PC-3 (cell line): ENCODE results near the gene MAPRE3. TPM values are rescaled to one million over a fixed set of nuclear protein-coding genes. Genes with fewer than 3 reads are reported as not detected.

Experiments
- ATAC-seq: fragments of 200-7000 bp; cut with Tn5 transposase; 2 replicates; pipeline ENCODE4 v1.9.1; 2020; ENCODE audit warnings: mild to moderate bottlenecking, moderate library complexity
- BruUV-seq: library from RNA; stranded (reverse); fragments of 400-500 nt; replicated peaks from 2 replicates; lab custom pipeline; 2021; lab: Mats Ljungman, UMichigan
- CTCF ChIA-PET: fragments of 300-600 bp; sonication (Branson Sonifier 250); formaldehyde crosslinking; loops from one replicate; lab custom pipeline; 2022; ENCODE audit warnings: antibody characterized with exemption; lab: Charles Lee
- POLR2A ChIA-PET: fragments of 300-600 bp; sonication (Branson Sonifier 250); formaldehyde crosslinking; loops from one replicate; lab custom pipeline; 2022; ENCODE audit warnings: antibody characterized with exemption; ENCODE audit not compliant: unreplicated experiment; lab: Charles Lee
- DNase-seq: peaks from one replicate; pipeline ENCODE4 v3.0.0-alpha.2; 2015
- H2AFZ ChIP-seq: fragments of 300-600 bp; sonication (generic); 2 replicates; pipeline ENCODE4 v1.6.0; 2016; ENCODE audit warnings: antibody characterized with exemption, low read length
- H3F3A ChIP-seq: fragments of 300-600 bp; sonication (generic); one replicate; pipeline ENCODE4 v1.6.0; 2017; ENCODE audit warnings: antibody characterized with exemption, low read length, control low read depth, mild to moderate bottlenecking; ENCODE audit not compliant: unreplicated experiment
- H3K27ac ChIP-seq: fragments of 300-600 bp; sonication (generic); 2 replicates; pipeline ENCODE4 v1.5.1; 2016; ENCODE audit warnings: mild to moderate bottlenecking, low read length
- H3K27me3 ChIP-seq: fragments of 300-600 bp; sonication (generic); 2 replicates; pipeline ENCODE4 v1.6.1; 2016; ENCODE audit warnings: low read length, mixed read lengths
- H3K36me3 ChIP-seq: fragments of 300-600 bp; sonication (generic); 2 replicates; pipeline ENCODE4 v1.6.1; 2016; ENCODE audit warnings: low read depth, mixed run types, low read length, mixed read lengths
- H3K4me1 ChIP-seq: fragments of 300-600 bp; sonication (generic); 2 replicates; pipeline ENCODE4 v1.5.1; 2016; ENCODE audit warnings: low read length; ENCODE audit not compliant: insufficient read depth
- H3K4me2 ChIP-seq: fragments of 300-600 bp; sonication (generic); 2 replicates; pipeline ENCODE4 v1.6.0; 2016; ENCODE audit warnings: low read length
- H3K4me3 ChIP-seq: fragments of 300-600 bp; sonication (generic); 2 replicates; pipeline ENCODE4 v1.5.1; 2016; ENCODE audit warnings: mild to moderate bottlenecking, low read length, mixed read lengths
- H3K79me2 ChIP-seq: fragments of 300-600 bp; sonication (generic); 2 replicates; pipeline ENCODE4 v1.6.1; 2017; ENCODE audit warnings: low read length, mixed read lengths
- H3K9ac ChIP-seq: fragments of 300-600 bp; sonication (generic); 2 replicates; pipeline ENCODE4 v1.6.0; 2016; ENCODE audit warnings: mild to moderate bottlenecking, low read length
- H3K9me2 ChIP-seq: fragments of 300-600 bp; sonication (generic); replicated peaks from 2 replicates; pipeline ENCODE4 v1.6.1; 2016; ENCODE audit warnings: mixed run types, low read length, mixed read lengths
- H3K9me3 ChIP-seq: fragments of 300-600 bp; sonication (generic); 2 replicates; pipeline ENCODE4 v1.6.1; 2016; ENCODE audit warnings: low read length, mixed read lengths
- H4K20me1 ChIP-seq: fragments of 300-600 bp; sonication (generic); 2 replicates; pipeline ENCODE4 v1.6.1; 2016; ENCODE audit warnings: low read length, mixed read lengths
- EZH2 ChIP-seq: fragments of 300-600 bp; sonication (generic); IDR thresholded peaks from one replicate; pipeline ENCODE4 v1.6.1; 2017; ENCODE audit warnings: antibody characterized with exemption, mild to moderate bottlenecking, low read length; ENCODE audit not compliant: unreplicated experiment
- EZH2phosphoT487 ChIP-seq: fragments of 300-600 bp; sonication (generic); IDR thresholded peaks from 2 replicates; pipeline ENCODE4 v1.6.1; 2018; ENCODE audit warnings: mild to moderate bottlenecking, antibody characterized with exemption, low read length, borderline replicate concordance
- intact Hi-C: fragments of 100-400 bp; cut with micrococcal nuclease; formaldehyde crosslinking; loops from 2 replicates; pipeline ENCODE4 v1.9.0; 2023
- total RNA-seq: library from RNA; depleted of rRNA; stranded (reverse); fragments of >200 nt; gene quantifications from 2 replicates; pipeline ENCODE4 v1.2.3, GENCODE V29; 2014
- TF ChIP-seq, protein P1 (sequence below): fragments of 300-600 bp; sonication (generic); conservative IDR thresholded peaks from 2 replicates; pipeline ENCODE4 v1.5.1; 2017; ENCODE audit warnings: antibody characterized with exemption, low read depth, mild to moderate bottlenecking, low read length

The MAPRE3 gene
- total RNA-seq, 1 experiment from 2014 or later = 11.9 TPM

DNA sequence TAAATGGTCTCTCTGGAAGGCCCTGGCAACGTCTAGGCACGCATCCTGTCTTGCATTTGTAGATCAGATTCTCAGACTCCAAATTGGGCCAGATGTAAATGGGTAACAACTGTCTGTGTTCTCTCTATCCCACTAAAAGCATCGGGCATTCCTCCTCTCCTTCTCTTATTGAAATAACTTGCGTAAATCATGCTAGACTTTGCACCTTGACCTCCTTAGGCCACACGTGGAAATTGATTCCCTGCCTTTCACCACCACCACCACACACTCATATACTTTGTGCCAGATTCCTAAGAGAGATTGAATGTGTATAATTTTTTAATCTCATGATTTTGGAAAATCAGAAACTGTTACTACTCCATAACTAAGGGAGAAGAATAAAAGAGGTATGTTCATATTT is 21.3 kb downstream of the MAPRE3 start:
- CTCF ChIA-PET = no interaction called here
- ATAC-seq = no peak
- BruUV-seq = no TSS peak

DNA sequence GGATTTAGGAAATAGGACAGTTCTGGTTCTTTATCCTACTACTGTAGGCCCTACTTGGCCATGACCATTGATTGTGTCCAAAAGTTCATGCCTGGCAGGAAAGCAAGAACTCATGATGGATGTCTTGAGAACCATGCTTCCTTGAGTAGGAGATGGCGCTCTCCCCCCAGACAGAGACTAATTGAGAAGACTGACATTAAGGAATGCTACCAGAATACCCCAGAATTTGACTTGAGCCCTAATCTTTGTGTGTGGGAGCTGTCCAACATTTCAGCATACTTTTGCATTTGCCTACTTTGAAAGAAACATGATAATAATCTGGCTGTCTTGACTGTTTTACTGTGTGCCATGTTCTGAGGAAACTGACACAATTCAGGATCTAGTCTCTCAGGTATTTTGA is 23.3 kb downstream of the MAPRE3 start:
- no peak overlapping the region for H3K4me3 ChIP-seq
- no peak overlapping the region for H3K4me2 ChIP-seq
- no peak overlapping the region for H2AFZ ChIP-seq
- intact Hi-C loops = no loop called here
- H3K9ac ChIP-seq = no peak overlapping the region
- no peak for ATAC-seq
- H3F3A ChIP-seq = no peaks in the 10 kb centered on the region
- ChIA-PET CTCF (interaction anchor here (0.5 kb wide), 1 partner anchor 1043 kb away, joined by 8 read pairs; no protein-coding TSS in a partner anchor), POLR2A (no interaction called here)
- no peak overlapping the region for H3K27ac ChIP-seq
- H3K36me3 ChIP-seq = no peaks in the 10 kb centered on the region
- no peaks in the 10 kb centered on the region for H3K9me3 ChIP-seq
- DNase-seq = no peak
- H3K79me2 ChIP-seq = no peaks in the 10 kb centered on the region
- no TSS peak for BruUV-seq
- H3K9me2 ChIP-seq = no peaks in the 10 kb centered on the region
- no peaks in the 10 kb centered on the region for H4K20me1 ChIP-seq
- no peaks in the 10 kb centered on the region for H3K4me1 ChIP-seq
- no peaks in the 10 kb centered on the region for H3K27me3 ChIP-seq
- no peak for TF ChIP-seq EZH2
- TF ChIP-seq, protein P1, sequence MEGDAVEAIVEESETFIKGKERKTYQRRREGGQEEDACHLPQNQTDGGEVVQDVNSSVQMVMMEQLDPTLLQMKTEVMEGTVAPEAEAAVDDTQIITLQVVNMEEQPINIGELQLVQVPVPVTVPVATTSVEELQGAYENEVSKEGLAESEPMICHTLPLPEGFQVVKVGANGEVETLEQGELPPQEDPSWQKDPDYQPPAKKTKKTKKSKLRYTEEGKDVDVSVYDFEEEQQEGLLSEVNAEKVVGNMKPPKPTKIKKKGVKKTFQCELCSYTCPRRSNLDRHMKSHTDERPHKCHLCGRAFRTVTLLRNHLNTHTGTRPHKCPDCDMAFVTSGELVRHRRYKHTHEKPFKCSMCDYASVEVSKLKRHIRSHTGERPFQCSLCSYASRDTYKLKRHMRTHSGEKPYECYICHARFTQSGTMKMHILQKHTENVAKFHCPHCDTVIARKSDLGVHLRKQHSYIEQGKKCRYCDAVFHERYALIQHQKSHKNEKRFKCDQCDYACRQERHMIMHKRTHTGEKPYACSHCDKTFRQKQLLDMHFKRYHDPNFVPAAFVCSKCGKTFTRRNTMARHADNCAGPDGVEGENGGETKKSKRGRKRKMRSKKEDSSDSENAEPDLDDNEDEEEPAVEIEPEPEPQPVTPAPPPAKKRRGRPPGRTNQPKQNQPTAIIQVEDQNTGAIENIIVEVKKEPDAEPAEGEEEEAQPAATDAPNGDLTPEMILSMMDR = no peak
- no peak for TF ChIP-seq EZH2phosphoT487

More for the DNA sequence above, 21.3 kb downstream of the MAPRE3 start:
- H3K79me2 ChIP-seq = no peaks in the 10 kb centered on the region
- POLR2A ChIA-PET = no interaction called here
- H3K27me3 ChIP-seq = no peaks in the 10 kb centered on the region
- no peak overlapping the region for H3K4me3 ChIP-seq
- H3F3A ChIP-seq = no peaks in the 10 kb centered on the region
- no peaks in the 10 kb centered on the region for H3K9me2 ChIP-seq
- no peaks in the 10 kb centered on the region; the same call in 1 of the 2 replicates for H3K4me1 ChIP-seq
- no peak overlapping the region for H2AFZ ChIP-seq
- H3K4me2 ChIP-seq = no peak overlapping the region
- H3K36me3 ChIP-seq = no peaks in the 10 kb centered on the region
- intact Hi-C loops = no loop called here
- no peak for DNase-seq
- H3K9me3 ChIP-seq = no peaks in the 10 kb centered on the region
- no peak for TF ChIP-seq EZH2phosphoT487
- TF ChIP-seq, protein P1 = no peak
- TF ChIP-seq EZH2 = no peak
- no peak overlapping the region for H3K9ac ChIP-seq
- H3K27ac ChIP-seq = no peak overlapping the region
- H4K20me1 ChIP-seq = no peaks in the 10 kb centered on the region

- no peak overlapping the region for H2AFZ ChIP-seq
- H3K36me3 ChIP-seq = no peaks in the 10 kb centered on the region
- no peaks in the 10 kb centered on the region for H3K9me3 ChIP-seq
- H3F3A ChIP-seq = no peaks in the 10 kb centered on the region
- ChIA-PET CTCF (no interaction called here), POLR2A (no interaction called here)
- no peak for DNase-seq
- no peak overlapping the region for H3K4me3 ChIP-seq
- H3K79me2 ChIP-seq = no peaks in the 10 kb centered on the region
- no peak overlapping the region for H3K9ac ChIP-seq
- H3K27me3 ChIP-seq = no peaks in the 10 kb centered on the region
- H3K4me1 ChIP-seq = no peaks in the 10 kb centered on the region
- intact Hi-C loops = no loop called here
- H3K4me2 ChIP-seq = no peak overlapping the region
- ATAC-seq = no peak
- TF ChIP-seq, protein P1 = no peak
- no peak for TF ChIP-seq EZH2phosphoT487
- no peak for TF ChIP-seq EZH2
- no peaks in the 10 kb centered on the region for H3K9me2 ChIP-seq
- BruUV-seq = no TSS peak
- no peak overlapping the region for H3K27ac ChIP-seq
- no peaks in the 10 kb centered on the region for H4K20me1 ChIP-seq
Observed at GRCh38 chr2:26994983-26995382, 24.5 kb downstream of the MAPRE3 start.
